ACC112 (cell line): ENCODE measurements around the gene HUS1B.

Experiments
- H2AFZ ChIP-seq: fragments of 200-600 bp; sonication (generic); one replicate; pipeline ENCODE4 v1.6.0; 2017; ENCODE audit warnings: antibody characterized with exemption, low read length; ENCODE audit not compliant: unreplicated experiment
- H3K27ac ChIP-seq: fragments of 200-600 bp; sonication (generic); 2 replicates; pipeline ENCODE4 v1.5.1; 2014; ENCODE audit warnings: low read depth, mild to moderate bottlenecking, antibody characterized with exemption, low read length, moderate library complexity
- H3K27me3 ChIP-seq: fragments of 200-600 bp; sonication (generic); 2 replicates; pipeline ENCODE4 v1.6.1; 2014; ENCODE audit warnings: mild to moderate bottlenecking, antibody characterized with exemption, low read length, moderate library complexity, mixed read lengths; ENCODE audit not compliant: insufficient read depth
- H3K36me3 ChIP-seq: fragments of 200-600 bp; sonication (generic); 2 replicates; pipeline ENCODE4 v1.6.1; 2016; ENCODE audit warnings: mild to moderate bottlenecking, antibody characterized with exemption, low read length, moderate library complexity, mixed read lengths; ENCODE audit not compliant: insufficient read depth
- H3K4me1 ChIP-seq: fragments of 200-600 bp; sonication (generic); one replicate; pipeline ENCODE4 v1.6.1; 2016; ENCODE audit warnings: low read length, mixed read lengths; ENCODE audit not compliant: insufficient read depth, unreplicated experiment, control insufficient read depth
- H3K4me3 ChIP-seq: fragments of 200-600 bp; sonication (generic); 2 replicates; pipeline ENCODE4 v1.5.1; 2014; ENCODE audit warnings: mild to moderate bottlenecking, low read depth, low read length
- H3K79me2 ChIP-seq: fragments of 200-600 bp; sonication (generic); one replicate; pipeline ENCODE4 v1.6.0; 2016; ENCODE audit warnings: low read length; ENCODE audit not compliant: control insufficient read depth, unreplicated experiment, insufficient read depth

Gene HUS1B

DNA sequence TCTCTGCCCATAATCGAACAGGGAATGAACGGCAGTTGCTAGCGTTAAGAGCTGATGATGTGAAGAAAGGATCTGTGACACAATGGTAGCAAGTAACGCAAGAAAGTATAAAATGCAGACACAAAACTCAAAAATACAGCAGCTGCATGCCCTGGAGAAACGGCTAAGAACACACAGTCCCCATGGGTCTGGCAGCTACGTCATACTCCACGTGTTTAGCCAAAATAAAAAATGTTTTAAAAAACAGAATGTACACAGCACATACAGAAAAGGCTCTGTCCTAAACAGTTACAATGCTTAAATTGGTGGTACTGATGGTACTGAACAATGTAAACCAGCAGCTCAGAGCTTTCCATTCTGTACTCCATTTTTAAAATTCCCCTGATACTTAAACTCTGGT lies 34.4 kb downstream of the HUS1B start:
- no peaks in the 10 kb centered on the region for H3K36me3 ChIP-seq
- H3K27ac ChIP-seq, result no peak overlapping the region
- no peaks in the 10 kb centered on the region for H3K27me3 ChIP-seq
- no peaks in the 10 kb centered on the region for H3K79me2 ChIP-seq
- no peak overlapping the region for H3K4me3 ChIP-seq
- no peaks in the 10 kb centered on the region for H3K4me1 ChIP-seq
- H2AFZ ChIP-seq, result no peak overlapping the region

DNA sequence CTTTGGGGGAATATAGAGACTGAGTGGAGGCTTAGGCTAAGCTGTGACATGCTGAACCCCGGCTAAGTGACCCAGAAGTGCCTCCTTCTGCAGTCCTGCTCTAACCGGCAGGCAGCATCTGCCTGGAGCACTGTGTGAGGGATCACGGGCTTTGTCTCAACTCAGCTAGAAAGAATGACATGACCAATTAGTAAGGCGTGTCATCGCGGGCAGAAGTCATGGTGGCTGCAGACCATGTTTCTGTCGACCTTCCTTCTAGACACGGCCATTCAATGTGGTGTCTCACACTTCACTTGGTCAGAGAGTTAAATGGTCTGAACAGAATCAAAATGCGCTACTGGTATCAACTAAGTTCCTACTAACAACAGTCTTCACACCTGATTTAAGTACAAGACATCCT lies 35.0 kb downstream of the HUS1B start:
- Histone ChIP-seq H3K4me3 (no peak overlapping the region), H2AFZ (no peak overlapping the region), H3K36me3 (no peaks in the 10 kb centered on the region), H3K4me1 (no peaks in the 10 kb centered on the region), H3K27ac (no peak overlapping the region), H3K27me3 (no peaks in the 10 kb centered on the region), H3K79me2 (no peaks in the 10 kb centered on the region)

DNA sequence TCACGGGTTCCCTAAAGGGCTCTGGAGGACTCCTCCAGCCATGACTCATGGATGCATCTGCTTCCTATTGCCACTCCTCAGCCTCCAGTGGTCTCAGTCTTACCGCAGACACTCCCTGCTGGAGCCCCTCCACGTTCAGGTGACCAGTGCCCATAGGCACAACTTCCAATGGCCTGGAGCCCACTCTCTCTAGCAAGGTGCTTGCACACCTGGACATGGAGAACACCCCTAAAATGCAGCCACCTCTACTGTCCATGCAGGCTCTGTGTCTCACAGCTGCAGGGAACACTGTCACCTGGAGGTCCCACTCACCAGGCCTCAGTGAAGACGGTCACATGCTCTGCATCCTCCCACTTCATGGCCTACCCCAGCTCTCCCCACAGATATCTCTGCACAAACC lies 36.0 kb downstream of the HUS1B start:
- Histone ChIP-seq H3K36me3 (no peaks in the 10 kb centered on the region), H3K79me2 (no peaks in the 10 kb centered on the region), H3K27ac (no peak overlapping the region), H3K27me3 (no peaks in the 10 kb centered on the region), H3K4me1 (no peaks in the 10 kb centered on the region), H3K4me3 (no peak overlapping the region), H2AFZ (no peak overlapping the region)

DNA sequence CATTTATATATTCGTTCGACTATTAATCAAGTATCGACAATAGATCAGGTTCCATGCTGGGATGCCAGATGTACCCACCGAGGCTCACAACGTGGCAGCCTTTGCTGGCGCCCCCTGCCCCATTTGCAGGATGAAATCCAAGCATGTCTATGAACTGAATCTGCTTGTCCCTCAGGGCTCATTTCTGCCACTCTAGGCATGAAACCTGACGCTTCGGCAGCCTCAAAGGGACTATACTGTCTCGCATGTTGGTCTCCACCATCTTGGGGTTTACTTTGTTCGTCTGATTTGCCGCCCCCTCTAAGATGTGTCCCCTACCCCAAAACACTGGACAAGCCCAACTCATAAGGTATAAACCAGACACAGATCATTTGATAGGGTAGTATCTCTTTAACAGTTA lies 36.7 kb downstream of the HUS1B start:
- H3K27me3 ChIP-seq, result no peaks in the 10 kb centered on the region
- H3K27ac ChIP-seq, result no peak overlapping the region
- H3K4me3 ChIP-seq, result no peak overlapping the region
- H3K4me1 ChIP-seq, result no peaks in the 10 kb centered on the region
- H2AFZ ChIP-seq, result no peak overlapping the region
- H3K36me3 ChIP-seq, result no peaks in the 10 kb centered on the region
- H3K79me2 ChIP-seq, result no peaks in the 10 kb centered on the region

DNA sequence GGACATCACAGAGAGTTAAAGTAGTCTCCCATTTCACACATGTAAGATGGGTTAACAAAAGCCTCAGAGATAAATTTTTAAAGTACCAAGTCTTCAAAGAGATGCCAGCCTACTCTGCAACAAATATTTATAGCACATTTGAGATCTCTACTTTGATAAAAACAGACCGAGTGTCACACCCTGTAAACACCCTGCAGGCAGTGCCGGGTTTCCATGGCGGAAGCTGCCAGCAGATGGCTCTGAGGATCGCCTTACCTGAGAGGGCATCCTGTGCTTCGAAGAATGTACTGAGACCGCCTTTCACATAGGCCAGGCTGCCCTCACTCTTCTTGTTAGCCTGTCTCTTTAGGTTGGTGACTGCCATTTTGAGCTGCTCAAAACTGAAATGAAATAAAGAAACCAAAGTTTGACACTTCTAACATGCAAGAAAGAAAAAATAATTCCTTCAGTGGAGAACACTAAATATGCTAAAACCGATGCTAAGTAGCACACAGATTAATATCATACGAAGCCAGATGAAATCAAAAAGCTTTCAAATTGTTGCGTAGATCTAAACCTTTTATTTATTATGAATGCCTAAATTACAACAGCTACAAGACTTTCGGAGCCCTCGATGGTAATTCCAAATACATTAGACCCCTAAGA lies 39.3 kb downstream of the HUS1B start:
- no peaks in the 10 kb centered on the region for H3K4me1 ChIP-seq
- H2AFZ ChIP-seq, result no peak overlapping the region
- H3K27ac ChIP-seq, result no peak overlapping the region
- no peak overlapping the region for H3K4me3 ChIP-seq
- no peaks in the 10 kb centered on the region for H3K36me3 ChIP-seq
- no peaks in the 10 kb centered on the region for H3K27me3 ChIP-seq
- H3K79me2 ChIP-seq, result no peaks in the 10 kb centered on the region

DNA sequence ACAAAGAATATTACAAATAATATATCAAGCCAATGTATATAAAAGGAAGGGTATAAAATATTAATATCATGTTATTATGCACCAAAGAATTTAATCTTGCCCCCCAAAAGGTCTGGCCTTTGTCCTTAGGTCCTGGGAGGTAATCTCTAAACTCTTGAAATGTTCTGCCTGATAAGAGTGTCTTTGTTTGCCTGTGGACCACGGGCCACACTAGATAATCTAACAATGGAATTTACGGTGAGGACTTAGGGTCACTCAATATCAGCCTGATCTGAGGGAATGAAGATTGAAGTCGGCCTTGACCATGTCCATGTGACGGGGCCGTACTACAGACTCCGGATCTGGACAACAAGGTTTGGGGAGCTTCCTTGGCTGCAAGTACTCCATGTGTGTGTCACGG lies 42.9 kb downstream of the HUS1B start:
- H3K4me1 ChIP-seq, result no peaks in the 10 kb centered on the region
- H3K79me2 ChIP-seq, result no peaks in the 10 kb centered on the region
- no peak overlapping the region for H3K27ac ChIP-seq
- no peaks in the 10 kb centered on the region for H3K36me3 ChIP-seq
- H3K4me3 ChIP-seq, result no peak overlapping the region
- H2AFZ ChIP-seq, result no peak overlapping the region
- no peaks in the 10 kb centered on the region for H3K27me3 ChIP-seq

DNA sequence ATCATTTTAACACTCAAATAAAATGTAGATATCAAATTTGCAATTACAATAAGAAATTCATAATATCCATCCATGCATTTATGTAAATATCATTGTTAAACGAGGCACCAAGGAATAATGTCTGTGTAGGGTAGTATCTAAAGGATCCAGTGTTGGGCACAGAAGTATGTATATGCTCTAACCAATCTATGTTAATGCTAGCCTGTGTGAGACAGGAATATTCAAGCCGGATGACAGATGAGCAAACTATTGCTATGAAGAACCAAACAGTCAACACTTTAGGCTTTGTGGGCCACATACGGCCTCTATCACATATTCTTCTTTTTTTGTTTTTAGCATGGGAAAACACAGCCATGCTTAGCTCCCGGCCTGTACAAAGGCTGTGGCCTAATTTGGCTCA lies 45.0 kb downstream of the HUS1B start:
- Histone ChIP-seq H3K27ac (no peak overlapping the region), H3K4me3 (no peak overlapping the region), H3K36me3 (peaks cover 2% of the 10 kb centered on the region; the same call in 1 of the 2 replicates), H3K4me1 (no peaks in the 10 kb centered on the region), H3K79me2 (no peaks in the 10 kb centered on the region), H2AFZ (no peak overlapping the region), H3K27me3 (no peaks in the 10 kb centered on the region)

DNA sequence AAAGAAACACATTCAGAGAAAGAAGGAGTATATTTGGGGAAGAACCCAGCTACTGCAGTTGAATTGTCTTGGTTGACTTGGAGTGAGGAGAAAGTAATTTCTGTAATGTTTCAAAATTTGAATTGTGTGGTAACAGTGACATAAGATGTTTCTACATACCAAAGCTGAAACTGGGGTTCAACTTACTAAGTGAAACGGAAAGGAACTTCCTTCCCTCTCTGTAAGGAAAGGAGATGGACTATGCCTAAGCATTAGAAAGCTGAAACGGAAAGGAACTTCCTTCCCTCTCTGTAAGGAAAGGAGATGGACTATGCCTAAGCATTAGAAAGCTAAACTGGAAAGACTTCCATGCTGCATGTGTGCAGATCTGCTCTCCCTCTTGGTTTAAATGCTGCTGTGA lies 46.0 kb downstream of the HUS1B start:
- H3K27ac ChIP-seq, result no peak overlapping the region
- no peak overlapping the region for H3K4me3 ChIP-seq
- H2AFZ ChIP-seq, result no peak overlapping the region
- H3K79me2 ChIP-seq, result no peaks in the 10 kb centered on the region
- peaks cover 8% of the 10 kb centered on the region for H3K36me3 ChIP-seq
- H3K27me3 ChIP-seq, result no peaks in the 10 kb centered on the region
- H3K4me1 ChIP-seq, result no peaks in the 10 kb centered on the region

DNA sequence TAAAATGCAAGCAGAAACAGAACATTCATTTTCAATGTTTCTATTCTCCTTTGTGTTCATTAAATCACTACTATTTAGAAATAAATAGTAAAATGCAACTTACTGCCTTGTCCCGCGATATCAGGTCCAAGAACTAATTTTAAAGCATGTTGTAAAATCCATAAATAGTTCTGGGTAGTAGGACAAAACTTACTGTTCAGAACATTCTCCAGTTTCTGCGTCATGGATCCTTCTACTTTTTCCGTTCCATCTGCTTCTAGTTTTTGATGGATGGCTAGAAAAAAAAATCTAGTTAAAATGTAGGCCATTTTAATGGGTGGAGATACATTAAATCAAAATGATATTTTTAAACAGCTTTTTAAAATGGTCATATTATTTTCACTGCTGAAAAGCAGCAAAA lies 47.0 kb downstream of the HUS1B start:
- H3K4me1 ChIP-seq, result no peaks in the 10 kb centered on the region
- no peak overlapping the region for H3K27ac ChIP-seq
- H3K27me3 ChIP-seq, result no peaks in the 10 kb centered on the region
- H3K4me3 ChIP-seq, result no peak overlapping the region
- H2AFZ ChIP-seq, result no peak overlapping the region
- peaks cover 8% of the 10 kb centered on the region for H3K36me3 ChIP-seq
- no peaks in the 10 kb centered on the region for H3K79me2 ChIP-seq

DNA sequence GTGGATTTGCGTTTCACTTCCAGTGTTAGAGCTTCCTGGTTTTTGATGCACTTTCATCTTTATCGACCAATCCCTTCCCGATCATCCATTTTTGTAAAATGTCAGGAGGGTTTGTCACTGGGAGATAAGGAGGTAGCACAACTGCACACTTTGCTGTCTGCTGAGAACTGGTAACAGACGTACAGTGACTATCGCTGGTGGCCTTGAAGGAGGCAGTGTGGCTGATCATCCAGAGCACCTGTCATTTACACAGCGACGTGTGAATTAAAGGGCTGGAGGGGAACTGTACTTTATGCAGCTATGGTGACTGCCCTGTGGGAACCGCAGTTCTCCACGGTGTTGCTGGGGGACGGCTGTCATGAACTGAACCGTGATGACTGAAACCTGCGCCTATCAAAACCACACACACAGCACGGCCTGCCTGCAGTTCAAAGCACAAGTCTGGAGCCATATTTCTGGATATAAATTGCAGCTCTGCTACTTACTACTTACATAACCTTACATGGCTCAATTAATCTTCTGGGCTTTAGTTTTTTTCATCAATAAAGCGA lies 50.0 kb downstream of the HUS1B start:
- H3K4me1 ChIP-seq, result no peaks in the 10 kb centered on the region
- no peak overlapping the region for H3K4me3 ChIP-seq
- H3K79me2 ChIP-seq, result no peaks in the 10 kb centered on the region
- H3K27me3 ChIP-seq, result no peaks in the 10 kb centered on the region
- H3K36me3 ChIP-seq, result peaks cover 8% of the 10 kb centered on the region
- no peak overlapping the region for H3K27ac ChIP-seq
- H2AFZ ChIP-seq, result no peak overlapping the region
